H1 (cell line): ENCODE measurements around the gene ALAS1. TPM values are rescaled to one million over a fixed set of nuclear protein-coding genes. Genes with fewer than 3 reads are reported as not detected.

ENCODE experiments used
- CTCF ChIA-PET: fragments of 300-600 bp; sonication (Branson Sonifier 250); formaldehyde crosslinking; loops from one replicate; lab custom pipeline; 2021; ENCODE audit not compliant: partially characterized antibody; lab: Charles Lee
- POLR2A ChIA-PET: fragments of 300-600 bp; sonication (Branson Sonifier 250); formaldehyde crosslinking; loops from one replicate; lab custom pipeline; 2021; ENCODE audit warnings: inconsistent platforms; ENCODE audit not compliant: partially characterized antibody; lab: Charles Lee
- DNase-seq, 2 experiments: peaks; one replicate each; pipeline versions ENCODE4 v3.0.0 to v3.0.0-alpha.2; 2010 to 2022; ENCODE audit warnings: low spot score in 2 of 2, low read depth in 1 of 2, mixed read lengths in 1 of 2
- FAIRE-seq: peaks from 2 replicates; lab custom pipeline; 2011; peaks lifted over from hg19 to GRCh38; lab: Jason Lieb, UNC
- H2AFZ ChIP-seq: 2 replicates; pipeline ENCODE4 v1.8.1; 2012; ENCODE audit warnings: low read length, inconsistent platforms
- H2AK5ac ChIP-seq: 2 replicates; pipeline ENCODE4 v1.6.1; 2013; ENCODE audit warnings: low read depth, low read length
- H2BK120ac ChIP-seq: replicated peaks from 2 replicates; pipeline ENCODE3; 2013; ENCODE audit warnings: low read depth, low read length, inconsistent platforms
- H2BK12ac ChIP-seq: 2 replicates; pipeline ENCODE4 v1.6.1; 2013; ENCODE audit warnings: low read depth, low read length
- H2BK15ac ChIP-seq: 2 replicates; pipeline ENCODE4 v1.6.1; 2013; ENCODE audit warnings: low read length
- H2BK20ac ChIP-seq: 2 replicates; pipeline ENCODE4 v1.6.1; 2013; ENCODE audit warnings: low read length
- H2BK5ac ChIP-seq: 2 replicates; pipeline ENCODE4 v1.6.1; 2013; ENCODE audit warnings: low read depth, low read length
- H3K14ac ChIP-seq: 2 replicates; pipeline ENCODE4 v1.6.1; 2013; ENCODE audit warnings: inconsistent platforms; ENCODE audit not compliant: insufficient read length
- H3K18ac ChIP-seq: 2 replicates; pipeline ENCODE4 v1.6.1; 2013; ENCODE audit warnings: low read length; ENCODE audit errors: extremely low read depth
- H3K23ac ChIP-seq: 2 replicates; pipeline ENCODE4 v1.6.1; 2013; ENCODE audit warnings: inconsistent platforms; ENCODE audit not compliant: insufficient read length
- H3K23me2 ChIP-seq: 2 replicates; pipeline ENCODE4 v1.6.1; 2013; ENCODE audit warnings: low read depth, low read length
- H3K27ac ChIP-seq: 2 replicates; pipeline ENCODE4 v1.6.1; 2011; ENCODE audit warnings: low read depth, low read length, inconsistent platforms
- H3K27me3 ChIP-seq, 4 experiments: replicated peaks in 1 of 4; 1 replicate in 1 of 4; 2 replicates in 3 of 4; pipeline versions ENCODE4 v1.6.1 to v1.8.1; 2011 to 2013; ENCODE audit warnings: low read length in 3 of 4, mild to moderate bottlenecking in 3 of 4, inconsistent platforms in 2 of 4, mixed read lengths in 2 of 4, moderate library complexity in 1 of 4; ENCODE audit not compliant: control insufficient read depth in 3 of 4, insufficient read depth in 3 of 4; ENCODE audit errors: extremely low read depth in 1 of 4
- H3K36me3 ChIP-seq, 4 experiments: 2 replicates each; pipeline versions ENCODE4 v1.6.1 to v1.8.1; 2011 to 2013; ENCODE audit warnings: mild to moderate bottlenecking in 4 of 4, low read length in 3 of 4, moderate library complexity in 2 of 4, control low read depth in 1 of 4, inconsistent platforms in 1 of 4; ENCODE audit not compliant: insufficient read depth in 4 of 4, control insufficient read depth in 2 of 4
- H3K4ac ChIP-seq: replicated peaks from 2 replicates; pipeline ENCODE3; 2013; ENCODE audit warnings: low read length, low read depth, mixed read lengths, inconsistent platforms; ENCODE audit not compliant: insufficient read length
- H3K4me1 ChIP-seq, 4 experiments: replicated peaks in 1 of 4; 1 replicate in 1 of 4; 2 replicates in 3 of 4; pipeline versions ENCODE4 v1.6.1 to v1.8.1; 2011 to 2013; ENCODE audit warnings: low read length in 3 of 4, inconsistent platforms in 2 of 4, mixed read lengths in 1 of 4; ENCODE audit not compliant: insufficient read depth in 4 of 4, control insufficient read depth in 3 of 4
- H3K4me2 ChIP-seq, 2 experiments: 2 replicates each; pipeline versions ENCODE4 v1.6.1 to v1.8.1; 2011 to 2013; ENCODE audit warnings: low read depth in 2 of 2, low read length in 2 of 2, control low read depth in 1 of 2, inconsistent platforms in 1 of 2, mild to moderate bottlenecking in 1 of 2; ENCODE audit not compliant: insufficient read depth in 1 of 2
- H3K4me3 ChIP-seq, 4 experiments: fragments of 200-600, 300-600 bp in 1 of 4; sonication (generic), shearing (Covaris generic), sonication (Bioruptor Twin) in 1 of 4; 2 replicates each; pipeline versions ENCODE4 v1.5.1 to v1.8.1; 2011 to 2016; ENCODE audit warnings: low read length in 4 of 4, low read depth in 3 of 4, control low read depth in 2 of 4, inconsistent platforms in 2 of 4, mild to moderate bottlenecking in 2 of 4, mixed read lengths in 1 of 4, moderate library complexity in 1 of 4; ENCODE audit not compliant: insufficient read depth in 2 of 4; ENCODE audit errors: extremely low read depth in 1 of 4
- H3K56ac ChIP-seq: replicated peaks from 2 replicates; pipeline ENCODE3; 2013; ENCODE audit warnings: low read depth, mild to moderate bottlenecking, mixed read lengths, low read length, inconsistent platforms; ENCODE audit not compliant: insufficient read length
- H3K79me1 ChIP-seq: 2 replicates; pipeline ENCODE4 v1.6.1; 2013; ENCODE audit warnings: low read depth, low read length, control low read depth
- H3K79me2 ChIP-seq, 2 experiments: 2 replicates each; pipeline versions ENCODE4 v1.6.1 to v1.8.1; 2012 to 2013; ENCODE audit warnings: low read length in 2 of 2, mild to moderate bottlenecking in 2 of 2, inconsistent platforms in 1 of 2; ENCODE audit not compliant: insufficient read depth in 2 of 2, control insufficient read depth in 1 of 2
- H3K9ac ChIP-seq, 4 experiments: replicated peaks in 1 of 4; 1 replicate in 1 of 4; 2 replicates in 3 of 4; pipeline versions ENCODE4 v1.6.1 to v1.8.1; 2011 to 2013; ENCODE audit warnings: low read depth in 3 of 4, low read length in 3 of 4, control low read depth in 2 of 4, mild to moderate bottlenecking in 2 of 4, moderate library complexity in 2 of 4, inconsistent platforms in 1 of 4; ENCODE audit errors: extremely low read depth in 1 of 4
- H3K9me3 ChIP-seq, 2 experiments: 2 replicates each; pipeline versions ENCODE4 v1.6.1 to v1.8.1; 2012 to 2013; ENCODE audit warnings: mild to moderate bottlenecking in 2 of 2, moderate library complexity in 2 of 2, control low read depth in 1 of 2, inconsistent platforms in 1 of 2, low read depth in 1 of 2, low read length in 1 of 2, mixed read lengths in 1 of 2; ENCODE audit not compliant: insufficient read depth in 2 of 2
- H4K20me1 ChIP-seq, 2 experiments: replicated peaks in 1 of 2; 2 replicates each; pipeline versions ENCODE3 to v1.8.1; 2011 to 2013; ENCODE audit warnings: inconsistent platforms in 2 of 2, low read length in 2 of 2, mild to moderate bottlenecking in 1 of 2; ENCODE audit not compliant: insufficient read depth in 2 of 2, control insufficient read depth in 1 of 2
- H4K5ac ChIP-seq: 2 replicates; pipeline ENCODE4 v1.6.1; 2013; ENCODE audit warnings: low read length, low read depth, mixed read lengths, inconsistent platforms; ENCODE audit not compliant: insufficient read length
- H4K8ac ChIP-seq: 2 replicates; pipeline ENCODE4 v1.8.0; 2013; ENCODE audit warnings: mild to moderate bottlenecking, moderate library complexity, low read length, inconsistent platforms; ENCODE audit not compliant: insufficient read depth; ENCODE audit errors: extremely low read depth
- H4K91ac ChIP-seq: replicated peaks from 2 replicates; pipeline ENCODE3; 2013; ENCODE audit warnings: low read length, mixed read lengths, inconsistent platforms; ENCODE audit not compliant: insufficient read length
- RBBP5 ChIP-seq: IDR thresholded peaks from 2 replicates; pipeline ENCODE4 v1.7.1; 2012; ENCODE audit warnings: low read depth, mild to moderate bottlenecking, inconsistent platforms, low read length, moderate library complexity, borderline replicate concordance
- TBP ChIP-seq: IDR thresholded peaks from 2 replicates; pipeline ENCODE4 v1.6.1; 2011; ENCODE audit warnings: low read depth, low read length, improper control_type of control experiment
- WGBS, 2 experiments: shearing (Covaris generic) in 1 of 2; methylation state at CpG; one replicate each; pipeline versions ENCODE4 v1.1.6 to v1.1.7; 2013 to 2015; ENCODE audit warnings: low lambda C conversion rate in 2 of 2, mixed read lengths in 2 of 2, inconsistent platforms in 1 of 2, low coverage in 1 of 2, missing lambda C conversion rate in 1 of 2; ENCODE audit not compliant: insufficient replicate concordance in 2 of 2, insufficient coverage in 1 of 2, insufficient read length in 1 of 2; ENCODE audit errors: extremely low coverage in 1 of 2, missing lambda C conversion rate in 1 of 2; 5-methylcytosine and 5-hydroxymethylcytosine counted together
- polyA plus RNA-seq, 7 experiments: library from polyadenylated mRNA; depleted of rRNA in 3 of 7; stranded (reverse) in 5 of 7; unstranded in 2 of 7; fragments of >200 nt in 5 of 7; fragments of 200-250 nt in 2 of 7; gene quantifications; 1 replicate in 5 of 7; 2 replicates in 1 of 7; 4 replicates in 1 of 7; pipeline versions ENCODE4 v1.2.1 to v1.2.3, GENCODE V29; 2011 to 2013; ENCODE audit warnings: missing spikeins in 2 of 7, mixed read lengths in 2 of 7
- total RNA-seq: library from RNA; stranded (reverse); fragmentation: NEBNext Ultra II Directional; extraction: Animal tissue kit (Norgen Biotek cat#: 25700); gene quantifications from 2 replicates; pipeline ENCODE4 v1.2.1, GENCODE V29; 2021
- TF ChIP-seq, protein P1 (sequence below), 3 experiments: IDR thresholded peaks; 1 replicate in 2 of 3; 2 replicates in 1 of 3; pipeline versions ENCODE4 v1.5.1 to v1.6.1; 2011; ENCODE audit warnings: low read length in 3 of 3, mild to moderate bottlenecking in 3 of 3, inconsistent platforms in 2 of 3, low read depth in 1 of 3, moderate library complexity in 1 of 3; ENCODE audit not compliant: insufficient read depth in 1 of 3; ENCODE audit errors: control extremely low read depth in 1 of 3
- TF ChIP-seq, protein P2 (sequence below): IDR thresholded peaks from 2 replicates; pipeline ENCODE4 v1.6.1; 2012; ENCODE audit warnings: inconsistent platforms

The ALAS1 gene
- total and polyA plus RNA-seq, 2 of the 8 experiments (the other 6 are each of a cell fraction or from before 2014, with no cell fraction given) = 45.9 to 84.4 TPM

DNA sequence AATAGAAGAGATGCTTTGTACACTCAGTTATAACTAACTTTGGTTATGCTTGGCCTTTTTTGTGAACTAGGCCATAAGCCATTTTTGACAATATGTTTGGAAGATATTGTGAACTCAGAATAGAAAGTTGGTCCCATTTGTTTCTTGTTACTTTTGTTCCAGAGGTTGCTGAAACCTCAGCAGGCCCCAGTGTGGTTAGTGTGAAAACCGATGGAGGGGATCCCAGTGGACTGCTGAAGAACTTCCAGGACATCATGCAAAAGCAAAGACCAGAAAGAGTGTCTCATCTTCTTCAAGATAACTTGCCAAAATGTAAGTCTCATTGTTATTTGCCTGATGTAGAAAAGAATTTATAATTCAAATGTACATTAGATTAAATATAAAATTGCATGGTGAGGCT is 5.7 kb downstream of the ALAS1 start:
- CTCF ChIA-PET = interaction anchor here (0.8 to 4.1 kb wide), 3 partner anchors 17 to 45 kb away, joined by 3 to 28 read pairs (median 3); no protein-coding TSS in a partner anchor
- H3K36me3 ChIP-seq = peaks cover 47 to 80% (median 62%) of the 10 kb centered on the region in 4 experiments

More for the DNA sequence above, 5.7 kb downstream of the ALAS1 start:
- Histone ChIP-seq H3K56ac (no peak overlapping the region), H4K8ac (no peak overlapping the region), H3K79me1 (no peaks in the 10 kb centered on the region; the same call in 1 of the 2 replicates), H3K27ac (no peak overlapping the region), H3K14ac (no peak overlapping the region), H3K9me3 (no peaks in the 10 kb centered on the region), H2BK5ac (no peak overlapping the region), H3K79me2 (peaks cover 0 to 3% of the 10 kb centered on the region in 2 experiments; a peak in 2 of 4 replicates), H3K27me3 (no peaks in the 10 kb centered on the region), H3K4me1 (peaks cover 0 to 3% (median under 1%) of the 10 kb centered on the region in 4 experiments; a peak in 2 of 7 replicates), H2BK120ac (no peak overlapping the region), H3K4ac (no peak overlapping the region), H2BK15ac (no peak overlapping the region), H3K18ac (no peak overlapping the region), H2BK12ac (no peak overlapping the region), H3K23ac (no peak overlapping the region), H3K9ac (no peak overlapping the region), H2BK20ac (no peak overlapping the region), H4K5ac (no peak overlapping the region), H3K4me2 (no peak overlapping the region), H3K23me2 (peaks cover under 1% of the 10 kb centered on the region; the same call in 1 of the 2 replicates), H4K91ac (no peak overlapping the region), H2AFZ (no peak overlapping the region), H2AK5ac (no peak overlapping the region)
- DNase-seq (no peak), FAIRE-seq (no peak)
- POLR2A ChIA-PET = no interaction called here
- TF ChIP-seq RBBP5 (no peak), TBP (no peak)
- TF ChIP-seq, protein P1, sequence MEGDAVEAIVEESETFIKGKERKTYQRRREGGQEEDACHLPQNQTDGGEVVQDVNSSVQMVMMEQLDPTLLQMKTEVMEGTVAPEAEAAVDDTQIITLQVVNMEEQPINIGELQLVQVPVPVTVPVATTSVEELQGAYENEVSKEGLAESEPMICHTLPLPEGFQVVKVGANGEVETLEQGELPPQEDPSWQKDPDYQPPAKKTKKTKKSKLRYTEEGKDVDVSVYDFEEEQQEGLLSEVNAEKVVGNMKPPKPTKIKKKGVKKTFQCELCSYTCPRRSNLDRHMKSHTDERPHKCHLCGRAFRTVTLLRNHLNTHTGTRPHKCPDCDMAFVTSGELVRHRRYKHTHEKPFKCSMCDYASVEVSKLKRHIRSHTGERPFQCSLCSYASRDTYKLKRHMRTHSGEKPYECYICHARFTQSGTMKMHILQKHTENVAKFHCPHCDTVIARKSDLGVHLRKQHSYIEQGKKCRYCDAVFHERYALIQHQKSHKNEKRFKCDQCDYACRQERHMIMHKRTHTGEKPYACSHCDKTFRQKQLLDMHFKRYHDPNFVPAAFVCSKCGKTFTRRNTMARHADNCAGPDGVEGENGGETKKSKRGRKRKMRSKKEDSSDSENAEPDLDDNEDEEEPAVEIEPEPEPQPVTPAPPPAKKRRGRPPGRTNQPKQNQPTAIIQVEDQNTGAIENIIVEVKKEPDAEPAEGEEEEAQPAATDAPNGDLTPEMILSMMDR (IDR thresholded peaks at IDR 0.05; ENCODE audit: control extremely low read depth in 1 of 3, insufficient read depth in 1 of 3, low read depth in 1 of 3, low read length in 3 of 3) = no peak
- TF ChIP-seq, protein P2, sequence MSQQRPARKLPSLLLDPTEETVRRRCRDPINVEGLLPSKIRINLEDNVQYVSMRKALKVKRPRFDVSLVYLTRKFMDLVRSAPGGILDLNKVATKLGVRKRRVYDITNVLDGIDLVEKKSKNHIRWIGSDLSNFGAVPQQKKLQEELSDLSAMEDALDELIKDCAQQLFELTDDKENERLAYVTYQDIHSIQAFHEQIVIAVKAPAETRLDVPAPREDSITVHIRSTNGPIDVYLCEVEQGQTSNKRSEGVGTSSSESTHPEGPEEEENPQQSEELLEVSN = no peak
- TF ChIP-seq, all 59 proteins: peak for 0
- WGBS, 2 experiments = 100% methylated on average over 1 of the region's 1 CpG; no CpG with 5 or more reads in 1 of the 2 experiments
- peaks cover 0 to 4% of the 10 kb centered on the region in 2 experiments for H4K20me1 ChIP-seq
- no peak overlapping the region for H3K4me3 ChIP-seq
